GM12878 (cell line): ENCODE measurements around the gene DCBLD2. TPM values are rescaled to one million over a fixed set of nuclear protein-coding genes. Genes with fewer than 3 reads are reported as not detected.

Experiments
- ATAC-seq: fragments of 200-7000 bp; cut with Tn5 transposase; 3 replicates; pipeline ENCODE4 v1.9.1; 2020; ENCODE audit warnings: mild to moderate bottlenecking, moderate library complexity
- BruUV-seq: library from RNA; stranded (reverse); fragments of 400-500 nt; replicated peaks from 2 replicates; lab custom pipeline; 2021; lab: Mats Ljungman, UMichigan
- CTCF ChIA-PET: fragments of 300-600 bp; sonication (Branson Sonifier 250); formaldehyde crosslinking; extraction: SDS; loops from one replicate; lab custom pipeline; 2021; ENCODE audit warnings: inconsistent platforms; lab: Yijun Ruan, JAX
- POLR2A ChIA-PET: fragments of 350-600 bp; formaldehyde crosslinking; extraction: SDS; loops from one replicate; lab custom pipeline; 2021; ENCODE audit warnings: inconsistent platforms; lab: Charles Lee
- RAD21 ChIA-PET: fragments of 300-600 bp; sonication (Branson Sonifier 250); formaldehyde crosslinking; loops from one replicate; lab custom pipeline; 2023; ENCODE audit warnings: antibody characterized with exemption; ENCODE audit not compliant: unreplicated experiment; lab: Charles Lee
- SMC1A ChIA-PET: fragments of 300-600 bp; sonication (Branson Sonifier 250); formaldehyde crosslinking; loops from one replicate; lab custom pipeline; 2023; ENCODE audit not compliant: unreplicated experiment, uncharacterized antibody; lab: Charles Lee
- DNase-seq: peaks from one replicate; pipeline ENCODE4 v3.0.0-alpha.2; 2011; ENCODE audit warnings: low read depth, low spot score
- FAIRE-seq: peaks from 3 replicates; lab custom pipeline; 2011; peaks lifted over from hg19 to GRCh38; lab: Jason Lieb, UNC
- H2AFZ ChIP-seq: 2 replicates; pipeline ENCODE4 v1.6.0; 2011; ENCODE audit warnings: low read depth, low read length, control low read depth; ENCODE audit not compliant: control insufficient read depth
- H3K27ac ChIP-seq: 2 replicates; pipeline ENCODE4 v1.5.1; 2011; ENCODE audit warnings: control low read depth; ENCODE audit not compliant: control insufficient read depth, insufficient read depth
- H3K27me3 ChIP-seq, 2 experiments: replicated peaks in 1 of 2; 2 replicates each; pipeline versions ENCODE4 v1.6.0 to v1.6.1; 2011; ENCODE audit warnings: low read length in 1 of 2; ENCODE audit not compliant: control insufficient read depth in 2 of 2, insufficient read depth in 2 of 2
- H3K36me3 ChIP-seq, 2 experiments: 2 replicates each; pipeline ENCODE4 v1.5.1; 2011; ENCODE audit warnings: low read length in 1 of 2; ENCODE audit not compliant: control insufficient read depth in 2 of 2, insufficient read depth in 2 of 2
- H3K4me1 ChIP-seq: 2 replicates; pipeline ENCODE4 v1.6.1; 2011; ENCODE audit warnings: mild to moderate bottlenecking, low read length, moderate library complexity, mixed read lengths; ENCODE audit not compliant: control insufficient read depth, insufficient read depth
- H3K4me2 ChIP-seq: 2 replicates; pipeline ENCODE4 v1.6.0; 2011; ENCODE audit warnings: control low read depth; ENCODE audit not compliant: control insufficient read depth, insufficient read depth
- H3K4me3 ChIP-seq: fragments of 200-600 bp; sonication (generic); 2 replicates; pipeline ENCODE4 v1.5.1; 2016
- H3K79me2 ChIP-seq: 2 replicates; pipeline ENCODE4 v1.6.0; 2011; ENCODE audit warnings: low read length; ENCODE audit not compliant: control insufficient read depth, insufficient read depth
- H3K9ac ChIP-seq: 2 replicates; pipeline ENCODE4 v1.8.0; 2011; ENCODE audit warnings: low read length, control low read depth, mixed read lengths; ENCODE audit not compliant: control insufficient read depth, insufficient read depth
- H3K9me3 ChIP-seq: replicated peaks from 3 replicates; pipeline ENCODE4 v1.5.1; 2011; ENCODE audit warnings: mild to moderate bottlenecking, low read length; ENCODE audit not compliant: control insufficient read depth, insufficient read depth
- H4K20me1 ChIP-seq: 2 replicates; pipeline ENCODE4 v1.6.0; 2011; ENCODE audit not compliant: control insufficient read depth, insufficient read depth
- CBFB ChIP-seq: IDR thresholded peaks from 2 replicates; pipeline ENCODE4 v1.6.1; 2016; ENCODE audit warnings: antibody characterized with exemption, low read depth
- CEBPB ChIP-seq, 2 experiments: fragments of 150-350 bp in 1 of 2; IDR thresholded peaks; 2 replicates each; pipeline ENCODE4 v1.6.1; 2012 to 2014; ENCODE audit warnings: low read depth in 2 of 2, low read length in 2 of 2, borderline replicate concordance in 1 of 2, inconsistent platforms in 1 of 2
- CHD4 ChIP-seq: fragments of 200-600 bp; sonication (generic); IDR thresholded peaks from 2 replicates; pipeline ENCODE4 v1.6.1; 2016; ENCODE audit warnings: mild to moderate bottlenecking
- CREB1 ChIP-seq: IDR thresholded peaks from 2 replicates; pipeline ENCODE4 v1.6.1; 2012; ENCODE audit warnings: low read depth, mild to moderate bottlenecking, inconsistent platforms
- MXI1 ChIP-seq: fragments of 150-350 bp; IDR thresholded peaks from 2 replicates; pipeline ENCODE4 v1.6.1; 2011; ENCODE audit warnings: low read depth, mild to moderate bottlenecking, inconsistent platforms, low read length, improper control_type of control experiment
- NR2C1 ChIP-seq: fragments of 450-650 bp; IDR thresholded peaks from 2 replicates; pipeline ENCODE4 v1.6.1; 2017; ENCODE audit warnings: antibody characterized with exemption, mild to moderate bottlenecking, moderate library complexity
- PAX8 ChIP-seq: fragments of 450-650 bp; IDR thresholded peaks from 2 replicates; pipeline ENCODE4 v1.6.1; 2017; ENCODE audit warnings: mild to moderate bottlenecking, moderate library complexity
- PML ChIP-seq: IDR thresholded peaks from 2 replicates; pipeline ENCODE4 v1.6.1; 2012; ENCODE audit warnings: low read length, inconsistent platforms
- POLR2A ChIP-seq: IDR thresholded peaks from 2 replicates; pipeline ENCODE4 v1.6.1; 2011; ENCODE audit warnings: low read depth, mild to moderate bottlenecking, low read length
- RCOR1 ChIP-seq: conservative IDR thresholded peaks from 2 replicates; pipeline ENCODE4 v1.6.1; 2012; ENCODE audit warnings: low read depth, low read length, improper control_type of control experiment
- RELA ChIP-seq: fragments of 450-650 bp; IDR thresholded peaks from 2 replicates; pipeline ENCODE4 v1.8.0; 2014; ENCODE audit warnings: borderline replicate concordance; ENCODE audit not compliant: partially characterized antibody
- WGBS: methylation state at CpG from one replicate; pipeline ENCODE4 v1.1.6; 2016; ENCODE audit warnings: low lambda C conversion rate; ENCODE audit not compliant: insufficient replicate concordance, insufficient coverage; ENCODE audit errors: missing lambda C conversion rate; 5-methylcytosine and 5-hydroxymethylcytosine counted together
- in situ Hi-C: fragments of 300-500 bp; cut with MboI; formaldehyde crosslinking; loops from 9 replicates; pipeline ENCODE4 v1.14.3; 2018; ENCODE audit warnings: mixed read lengths
- intact Hi-C: fragments of 100-400 bp; cut with micrococcal nuclease; formaldehyde crosslinking; loops from one replicate; pipeline ENCODE4 v1.14.2; 2022; ENCODE audit not compliant: unreplicated experiment
- polyA plus RNA-seq, 11 experiments: library from polyadenylated mRNA; depleted of rRNA in 4 of 11; unstranded in 6 of 11; stranded (reverse) in 5 of 11; fragments of >200 nt; fragmentation: Nextera tagmentation in 4 of 11; fragmentation: Illumina TruSeq in 1 of 11; extraction: Ambion mirVana in 4 of 11; extraction: Trizol in 1 of 11; gene quantifications; 1 replicate in 1 of 11; 2 replicates in 10 of 11; pipeline versions ENCODE4 v1.2.1 to v1.2.3, GENCODE V29; 2011 to 2016; ENCODE audit warnings: inconsistent platforms in 2 of 11, missing spikeins in 2 of 11, low read depth in 1 of 11
- total RNA-seq, 4 experiments: library from RNA; depleted of rRNA in 3 of 4; stranded (reverse); fragments of >200 nt in 3 of 4; fragmentation: Illumina TruSeq in 1 of 4; extraction: Trizol in 1 of 4; gene quantifications; 2 replicates each; pipeline versions ENCODE4 v1.2.1 to v1.2.3, GENCODE V29; 2013 to 2021
- TF ChIP-seq, protein P1 (sequence below): fragments of 450-650 bp; IDR thresholded peaks from 2 replicates; pipeline ENCODE4 v1.6.1; 2016; ENCODE audit warnings: mild to moderate bottlenecking

DCBLD2 gene
- total and polyA plus RNA-seq, 10 of the 15 experiments (the other 5 are each of a cell fraction or from before 2014, with no cell fraction given), result 1.6 to 5.9 (median 4.7) TPM

DNA sequence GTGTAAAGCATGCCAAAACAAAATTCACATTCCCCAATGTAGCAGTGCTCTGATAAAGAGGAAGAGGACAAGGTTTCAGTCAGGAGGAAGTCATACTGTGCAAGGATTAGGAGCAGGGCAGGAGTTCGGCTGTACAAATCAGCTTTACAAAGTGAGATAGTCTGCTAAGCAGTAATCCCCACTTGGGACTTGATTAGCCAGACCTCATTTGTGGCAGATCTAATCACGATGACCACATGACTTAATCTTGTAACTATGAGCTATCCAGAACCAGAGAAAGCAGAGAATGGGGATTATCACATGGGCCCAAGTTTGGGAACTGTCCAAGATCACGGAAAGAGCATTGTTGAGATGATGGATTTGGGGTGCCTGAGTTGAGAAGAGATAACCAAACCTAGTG lies 7.8 kb downstream of the DCBLD2 start:
- ChIA-PET RAD21 (no interaction called here), SMC1A (interaction anchor here (1.1 kb wide), 2 partner anchors 76 to 291 kb away, joined by 3 read pairs; no protein-coding TSS in a partner anchor), POLR2A (no interaction called here), CTCF (no interaction called here)
- Histone ChIP-seq H3K9ac (no peak overlapping the region), H3K27me3 (no peaks in the 10 kb centered on the region), H3K27ac (no peak overlapping the region), H3K9me3 (no peaks in the 10 kb centered on the region), H2AFZ (no peak overlapping the region), H3K4me3 (no peak overlapping the region), H3K4me2 (peak overlapping the region; percentile 22), H4K20me1 (no peaks in the 10 kb centered on the region), H3K36me3 (no peaks in the 10 kb centered on the region), H3K4me1 (no peaks in the 10 kb centered on the region), H3K79me2 (no peaks in the 10 kb centered on the region)
- TF ChIP-seq RELA (no peak), CHD4 (no peak), PAX8 (no peak), CEBPB (IDR thresholded peaks at IDR 0.05; ENCODE audit: borderline replicate concordance in 1 of 2, low read depth in 2 of 2, low read length in 2 of 2) (no peak), NR2C1 (no peak), CBFB (no peak), RCOR1 (no peak), PML (no peak), CREB1 (no peak), POLR2A (no peak), MXI1 (no peak)
- TF ChIP-seq, protein P1, sequence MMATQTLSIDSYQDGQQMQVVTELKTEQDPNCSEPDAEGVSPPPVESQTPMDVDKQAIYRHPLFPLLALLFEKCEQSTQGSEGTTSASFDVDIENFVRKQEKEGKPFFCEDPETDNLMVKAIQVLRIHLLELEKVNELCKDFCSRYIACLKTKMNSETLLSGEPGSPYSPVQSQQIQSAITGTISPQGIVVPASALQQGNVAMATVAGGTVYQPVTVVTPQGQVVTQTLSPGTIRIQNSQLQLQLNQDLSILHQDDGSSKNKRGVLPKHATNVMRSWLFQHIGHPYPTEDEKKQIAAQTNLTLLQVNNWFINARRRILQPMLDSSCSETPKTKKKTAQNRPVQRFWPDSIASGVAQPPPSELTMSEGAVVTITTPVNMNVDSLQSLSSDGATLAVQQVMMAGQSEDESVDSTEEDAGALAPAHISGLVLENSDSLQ, result no peak
- intact Hi-C loops (no loop called here), in situ Hi-C loops (no loop called here)
- FAIRE-seq (no peak), DNase-seq (no peak), ATAC-seq (no peak; the same call in 2 of the 3 replicates)
- 65% methylated on average over 3 of the region's 3 CpGs for WGBS
- BruUV-seq, result no TSS peak
